ENCODE results near the gene SLC35B2.

The SLC35B2 gene

DNA sequence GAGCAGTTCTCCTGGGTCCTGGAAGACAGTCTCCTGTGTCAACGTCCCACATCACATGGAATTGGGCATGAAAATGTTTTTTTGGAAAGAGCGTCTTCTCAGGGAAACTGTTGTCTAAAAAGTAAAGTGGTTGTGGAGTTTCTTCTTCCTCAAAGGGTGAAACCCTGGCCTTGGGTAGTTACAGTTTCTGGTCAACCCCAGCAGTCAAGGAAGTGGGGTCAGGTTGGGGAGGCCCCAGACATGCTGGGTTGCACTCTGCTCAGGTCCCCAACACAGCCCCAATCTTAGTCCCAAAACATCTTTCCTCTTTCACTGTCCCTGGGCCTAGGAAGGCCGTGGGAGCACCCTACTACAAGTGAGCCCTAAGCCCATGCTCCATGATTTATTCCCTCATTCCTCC, 9.0 kb upstream of the SLC35B2 start:
- no peak for DNase-seq

- DNase-seq = no peak
Measured at GRCh38 chr6:44265722-44266233, 8.4 kb upstream of the SLC35B2 start.

- DNase-seq = peak; percentile 66
Measured at GRCh38 chr6:44265007-44265721, 7.8 kb upstream of the SLC35B2 start, which contains the start of gene NFKBIE. Gene NFKBIE, minus strand, starts transcription at chr6:44265551. Its CDS starts 205 bp downstream, at chr6:44265346.

DNA sequence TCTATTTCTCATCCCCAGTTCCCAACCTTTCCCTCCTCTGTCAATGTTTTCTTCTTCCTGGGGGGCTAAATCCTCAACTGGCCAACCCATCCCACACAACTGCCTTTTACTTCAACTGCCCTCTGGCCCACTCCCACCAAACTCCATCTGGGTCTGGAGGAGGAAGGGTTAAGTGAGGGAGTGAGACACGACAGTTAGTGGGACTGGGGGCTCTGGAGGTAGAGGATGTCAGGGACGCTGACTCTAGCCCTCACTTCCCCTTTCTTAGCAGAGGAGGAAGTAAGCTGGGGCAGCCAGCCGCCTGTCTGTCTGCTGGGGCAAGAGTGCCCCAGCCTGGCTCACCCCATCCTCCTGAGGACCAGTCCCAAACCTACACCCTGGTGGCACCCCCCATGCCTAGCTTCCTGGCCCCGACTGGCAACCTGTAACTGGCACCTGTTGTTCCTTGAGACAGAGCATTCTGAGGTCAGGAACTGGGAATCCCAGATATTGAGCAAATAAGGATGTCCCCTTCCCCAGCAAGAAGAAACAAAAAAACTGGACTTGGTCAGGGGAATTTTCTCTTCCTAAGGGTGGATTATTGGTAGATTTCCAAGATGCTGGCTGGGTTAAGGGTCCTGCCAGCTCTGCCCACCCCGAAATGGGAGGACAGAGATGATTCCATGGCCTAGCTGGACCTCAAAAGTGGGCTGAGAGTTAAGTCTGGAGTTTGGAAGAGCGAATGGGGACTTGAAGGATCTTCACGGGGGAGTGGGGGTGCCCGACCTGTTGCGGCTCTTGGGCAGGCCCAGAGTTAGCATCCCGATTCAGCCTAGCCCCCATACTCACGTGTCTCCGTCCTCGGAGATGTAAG, 7.1 kb upstream of the SLC35B2 start:
- DNase-seq = no peak

- DNase-seq = no peak
Measured at GRCh38 chr6:44263354-44264100, 6.2 kb upstream of the SLC35B2 start.

GRCh38 chr6:44262467-44263353, 5.4 kb upstream of the SLC35B2 start:
- DNase-seq = no peak

DNA sequence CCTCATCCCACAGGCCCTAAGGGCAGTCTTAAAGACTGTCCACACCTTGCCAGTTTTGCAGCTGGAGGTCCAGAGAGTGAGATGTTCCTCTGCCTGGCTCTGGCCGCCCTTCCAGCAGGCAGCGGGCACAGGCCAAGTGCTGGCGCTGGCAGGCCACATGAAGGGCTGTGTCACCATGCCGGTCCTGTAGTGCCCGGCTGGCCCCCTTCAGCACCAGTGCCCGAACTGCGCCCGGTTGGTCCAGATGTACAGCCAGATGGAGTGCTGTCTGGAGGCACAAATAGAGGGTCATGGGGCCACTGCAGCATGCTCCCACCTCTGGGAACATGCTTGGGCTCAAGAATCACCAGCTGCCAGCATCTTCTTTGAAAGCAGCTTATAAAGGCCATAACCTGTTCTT, 4.3 kb upstream of the SLC35B2 start:
- DNase-seq = no peak

DNA sequence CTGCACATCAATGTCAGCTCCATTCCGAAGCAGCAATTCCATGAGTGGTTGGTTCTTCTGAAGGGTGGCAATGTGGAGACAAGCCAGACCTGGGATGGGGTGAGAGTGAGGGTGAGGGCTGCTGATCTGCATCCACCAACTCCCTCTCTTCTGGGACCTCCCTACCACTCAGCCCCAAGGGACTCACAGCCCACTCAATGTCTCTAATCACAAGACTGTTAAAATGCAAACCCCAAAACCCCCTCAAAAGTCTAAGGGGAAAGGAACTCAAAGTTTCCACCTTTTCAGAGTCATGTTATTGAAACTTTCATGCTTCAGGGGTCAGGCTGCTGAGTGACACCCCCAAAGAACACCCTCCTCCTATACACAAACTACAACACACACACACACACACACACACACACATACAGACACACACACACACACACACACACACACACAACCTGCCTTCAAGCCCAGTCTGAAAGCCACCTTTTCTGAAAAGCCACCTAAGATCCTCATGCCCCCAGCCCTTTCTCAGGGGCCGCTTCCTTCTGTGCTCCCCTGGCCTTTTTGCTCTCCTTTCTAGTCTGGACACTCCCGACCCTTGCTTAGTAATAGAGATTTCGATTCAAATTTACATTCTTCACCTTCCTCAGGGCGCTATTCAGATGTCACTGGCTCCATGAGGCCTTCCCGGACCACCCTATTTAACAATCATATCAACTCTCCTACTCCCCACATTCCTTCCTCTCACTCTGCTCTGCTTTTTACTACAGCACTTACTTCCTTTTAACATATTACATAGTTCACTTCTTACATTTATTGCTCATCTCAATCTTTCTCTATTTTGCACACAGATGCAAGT, 3.3 kb upstream of the SLC35B2 start:
- no peak for DNase-seq

GRCh38 chr6:44260011-44260410, 2.7 kb upstream of the SLC35B2 start:
- DNase-seq = no peak

DNA sequence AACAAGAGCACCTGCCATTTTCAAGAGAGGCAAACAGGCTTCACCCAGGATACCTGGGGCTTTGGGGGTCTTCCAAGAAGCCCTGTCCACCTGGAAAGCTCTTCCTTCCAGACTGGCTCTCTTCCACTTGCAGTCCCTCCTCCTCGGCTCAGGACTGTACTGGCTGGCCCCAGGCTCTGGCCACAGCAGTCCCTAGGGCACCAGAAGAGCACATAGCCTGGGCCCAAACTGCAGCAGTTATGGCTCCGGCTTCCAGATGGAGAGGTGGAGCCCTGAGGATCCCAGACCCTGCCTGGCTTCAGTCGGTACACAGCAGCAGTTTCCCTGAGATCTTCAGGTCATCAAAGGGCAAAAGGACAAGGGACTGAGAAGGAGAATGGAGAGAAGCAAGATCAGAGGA, 1.6 kb upstream of the SLC35B2 start:
- DNase-seq = no peak

DNA sequence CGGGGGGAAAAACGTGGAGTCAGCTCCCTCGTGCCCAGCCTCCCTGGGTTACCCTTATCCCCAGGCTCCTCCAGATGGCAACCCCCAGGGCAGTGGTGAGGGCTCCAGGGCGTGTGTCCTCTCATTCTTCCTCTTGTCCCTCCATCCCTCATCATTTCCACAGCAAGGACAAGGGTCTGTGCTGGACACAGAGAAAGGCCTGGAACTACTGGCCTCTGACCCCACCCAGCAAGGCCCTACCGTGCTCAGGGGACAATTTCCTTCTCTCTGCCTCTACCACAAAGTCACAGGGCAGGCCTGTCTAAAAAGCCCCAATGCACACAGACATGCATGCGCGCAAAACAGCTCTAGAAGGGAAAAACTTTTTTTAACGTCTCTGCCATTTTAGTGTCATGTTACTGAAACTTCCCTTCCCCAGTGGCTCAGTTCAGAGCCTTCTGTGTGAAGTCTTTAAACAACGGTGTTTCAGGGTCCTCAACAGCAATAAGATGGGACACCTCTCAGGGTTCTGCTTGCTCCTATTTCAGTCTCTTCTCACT, 1.1 kb upstream of the SLC35B2 start:
- no peak for DNase-seq

GRCh38 chr6:44257753-44258324, 511 bp upstream of the SLC35B2 start:
- no peak for DNase-seq

- DNase-seq = no peak
Measured at GRCh38 chr6:44256775-44257024, 628 bp downstream of the SLC35B2 start.

DNA sequence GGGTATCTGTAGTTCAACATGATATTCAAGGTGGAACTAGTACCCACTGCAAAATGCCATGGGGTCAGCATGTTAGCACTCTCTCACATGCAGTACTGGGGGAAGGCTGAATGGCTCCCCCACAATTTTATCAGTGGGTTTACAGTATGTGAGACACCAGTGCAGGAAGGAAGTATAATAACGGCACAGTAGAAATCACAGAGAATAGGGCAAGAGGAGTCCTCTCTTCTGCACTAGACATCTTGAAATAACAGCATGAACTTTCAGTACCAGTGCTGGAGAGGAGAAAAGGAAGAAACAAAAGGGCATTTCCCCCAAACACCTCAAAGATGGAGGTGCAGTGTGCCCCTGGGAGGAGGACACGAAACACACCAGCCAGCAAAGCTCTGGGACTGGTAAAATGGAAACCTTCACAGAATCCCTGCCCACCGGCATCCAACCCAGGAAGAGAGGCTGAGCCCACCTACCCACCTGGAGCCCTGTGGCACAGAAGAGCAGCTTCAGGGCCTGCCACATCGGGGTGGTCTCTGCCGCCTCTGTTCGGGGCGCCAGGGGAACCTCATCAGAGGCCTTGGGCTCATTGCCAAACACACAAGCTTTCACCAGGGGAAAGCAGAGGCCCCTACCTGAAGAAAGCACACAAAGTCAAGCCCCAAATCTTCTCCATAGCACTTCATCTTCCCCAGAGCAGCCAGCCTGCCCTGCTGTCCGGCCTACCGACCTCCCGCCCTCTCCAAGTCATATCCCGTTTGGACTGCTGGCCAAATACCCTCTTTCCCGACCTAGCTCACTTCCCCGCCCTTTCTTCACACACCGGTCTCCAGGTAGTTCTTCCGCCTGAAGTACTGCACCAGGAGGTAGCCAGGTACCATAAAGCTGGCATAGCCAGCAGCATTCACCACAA, 1.2 kb downstream of the SLC35B2 start:
- DNase-seq = no peak

- no peak for DNase-seq
Measured at GRCh38 chr6:44255105-44255808, 2.1 kb downstream of the SLC35B2 start.

GRCh38 chr6:44254191-44255104, 2.9 kb downstream of the SLC35B2 start:
- no peak for DNase-seq

- no peak for DNase-seq
Measured at GRCh38 chr6:44253307-44254101, 3.8 kb downstream of the SLC35B2 start.
